GM12873 (cell line): ENCODE data around the gene TASOR.

ENCODE experiments used
- CTCF ChIP-seq: IDR thresholded peaks from 2 replicates; pipeline ENCODE4 v1.5.1; 2012; ENCODE audit warnings: low read depth, mild to moderate bottlenecking, moderate library complexity, low read length, control low read depth; ENCODE audit not compliant: insufficient read depth; ENCODE audit errors: missing control alignments

The TASOR gene

GRCh38 chr3:56689303-56689702, 6.2 kb upstream of the TASOR start:
- TF ChIP-seq CTCF, result no peak

DNA sequence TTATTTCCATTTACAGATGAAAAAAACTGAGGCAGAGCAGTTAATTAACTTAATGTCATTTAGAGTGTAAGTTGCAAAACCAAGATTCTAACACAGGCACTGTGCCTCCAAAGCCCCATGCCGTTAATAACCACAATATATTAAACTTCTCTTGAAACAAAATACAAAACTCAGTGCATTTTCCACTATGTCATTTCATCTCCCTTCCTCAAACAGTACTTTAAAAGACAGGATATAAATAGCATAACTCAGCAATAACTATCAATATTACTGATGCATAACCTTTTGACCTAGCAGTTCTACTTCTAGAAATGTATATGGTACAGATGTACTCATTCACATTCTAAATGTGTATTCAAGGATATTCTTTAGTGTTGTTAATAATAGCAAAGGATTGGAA, 5.1 kb upstream of the TASOR start:
- no peak for TF ChIP-seq CTCF

- no peak for TF ChIP-seq CTCF
These were observed 964 bp upstream of the TASOR start for GRCh38 chr3:56684029-56684428.

- no peak for TF ChIP-seq CTCF
These were observed 473 bp downstream of the TASOR start for GRCh38 chr3:56682462-56683121.

DNA sequence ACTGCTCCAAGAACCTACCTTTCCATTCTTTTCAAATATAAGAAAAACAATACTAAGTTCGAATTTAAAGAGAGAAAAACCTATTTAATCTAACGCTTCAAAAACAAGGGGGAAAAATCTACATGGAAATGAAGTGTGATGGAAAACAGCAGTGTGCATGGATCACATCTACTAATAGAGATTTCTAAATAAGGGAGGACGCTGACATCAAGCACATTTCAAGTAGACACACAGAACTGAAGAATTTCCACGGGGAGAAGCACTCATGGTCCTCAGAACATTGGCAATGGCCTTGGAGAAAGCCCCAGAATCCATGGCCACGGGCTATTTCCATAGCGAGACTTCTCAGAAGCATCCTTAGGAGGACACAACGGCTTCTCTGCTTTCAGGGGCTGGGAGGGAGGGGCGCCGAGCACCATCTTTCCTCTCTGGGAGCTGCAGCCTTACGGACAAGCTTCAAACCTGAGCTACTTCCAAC, 1.0 kb downstream of the TASOR start:
- no peak for TF ChIP-seq CTCF

GRCh38 chr3:56680054-56680580, 2.9 kb downstream of the TASOR start:
- TF ChIP-seq CTCF, result no peak

DNA sequence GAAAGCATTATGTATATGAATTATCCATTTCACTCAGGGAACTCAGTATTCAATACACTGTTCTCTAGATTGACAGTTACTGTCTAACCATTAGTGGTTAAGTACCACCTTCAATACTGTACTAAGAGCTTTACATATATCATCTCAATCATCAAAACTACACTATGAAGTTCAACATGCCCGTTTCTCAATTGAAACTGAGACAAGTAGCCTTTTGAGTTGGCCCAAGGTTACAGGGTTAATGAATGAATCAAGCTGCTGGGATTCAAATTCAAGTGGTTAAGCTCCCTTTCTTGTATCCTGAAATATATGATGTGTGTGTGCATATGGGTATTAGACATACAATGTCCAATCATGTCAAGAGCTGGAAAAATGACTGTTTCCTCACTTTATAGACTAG, 5.8 kb downstream of the TASOR start:
- no peak for TF ChIP-seq CTCF
